ENCODE measurements around the gene CSTF2T.

- TF ChIP-seq CTCF (IDR thresholded peaks at IDR 0.05) (no peak), POLR2A (IDR thresholded peaks at IDR 0.05) (no peak)
Observed at GRCh38 chr10:51711519-51711891, 12.1 kb upstream of the CSTF2T start.

Data from sigmoid colon (tissue), 3 donors.